ENCODE results near the gene TNIP2.
A peak's percentile ranks its signal among the peaks of the same experiment; 100 is the strongest.

Gene TNIP2

DNA sequence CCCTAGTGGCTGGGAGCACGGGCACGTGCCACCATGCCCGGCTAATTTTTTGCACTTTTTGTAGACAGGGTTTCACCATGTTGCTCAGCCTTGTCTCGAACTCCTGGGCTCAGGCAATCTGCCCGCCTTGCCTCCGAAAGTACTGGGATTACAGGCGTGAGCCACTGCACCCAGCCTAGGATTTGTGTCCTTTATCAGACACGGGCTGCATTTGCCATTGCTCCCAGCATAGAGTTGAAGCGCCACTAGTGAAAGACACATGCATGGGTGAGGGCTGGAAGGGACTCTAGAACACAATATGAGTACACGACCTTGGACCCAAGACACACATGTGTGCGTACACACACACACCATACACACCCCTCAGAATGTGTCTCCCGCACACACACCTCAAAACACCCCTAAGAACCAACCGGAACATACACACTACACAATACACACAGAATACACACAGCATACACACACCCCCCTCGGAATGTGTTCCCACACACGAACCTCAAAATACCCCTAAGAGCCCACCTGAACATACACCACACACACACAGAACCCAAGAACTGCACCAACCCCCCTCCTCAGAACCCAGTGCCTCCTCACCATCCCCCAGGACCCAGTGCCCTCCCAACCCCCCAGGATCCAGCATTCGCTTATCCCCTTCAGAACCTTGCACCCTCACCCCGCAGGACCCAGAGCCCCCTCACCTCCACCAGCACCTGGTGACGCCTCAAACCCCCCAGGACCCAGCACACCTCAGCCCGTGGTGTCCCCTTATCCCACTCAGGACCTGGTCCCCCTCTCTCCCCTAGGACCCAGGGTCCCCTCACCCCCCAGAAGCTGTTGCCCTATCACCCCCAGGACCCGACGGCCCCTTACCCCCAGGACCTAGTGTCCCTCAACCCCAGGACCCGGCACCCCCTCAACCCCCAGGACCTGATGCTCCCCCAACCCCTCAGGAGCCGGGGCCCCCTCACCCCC is 1.0 kb downstream of the TNIP2 start:
- Histone ChIP-seq H3K9me3 (ENCODE audit: control insufficient read depth, insufficient read depth, low read depth, low read length) (no peaks in the 10 kb centered on the region), H3K4me1 (ENCODE audit: control insufficient read depth, insufficient read depth, low read length) (no peaks in the 10 kb centered on the region), H3K36me3 (ENCODE audit: control insufficient read depth in 2 of 2, insufficient read depth in 1 of 2, low read length in 2 of 2) (peaks cover 0 to 11% of the 10 kb centered on the region in 2 experiments; a peak in 1 of 3 replicates), H3K4me3 (ENCODE audit: low read depth, low read length) (peak overlapping the region; percentile 64), H3K27ac (ENCODE audit: extremely low read depth, low read depth, low read length) (no peak overlapping the region; the same call in 1 of the 2 replicates)
- ChIA-PET POLR2A (interaction anchor here (1.1 kb wide), 1 partner anchor 17 kb away, joined by 3 read pairs; no protein-coding TSS in a partner anchor), CTCF (interaction anchor here (0.6 to 1.1 kb wide), 4 partner anchors 9 to 199 kb away, joined by 3 to 4 read pairs (median 3); no protein-coding TSS in a partner anchor)
- no peak for TF ChIP-seq ZNF155 (tag by site-specific recombination; IDR thresholded peaks at IDR 0.05)
- no peak for TF ChIP-seq ZNF660 (tag by site-specific recombination; IDR thresholded peaks at IDR 0.05)
- TF ChIP-seq, protein P1, sequence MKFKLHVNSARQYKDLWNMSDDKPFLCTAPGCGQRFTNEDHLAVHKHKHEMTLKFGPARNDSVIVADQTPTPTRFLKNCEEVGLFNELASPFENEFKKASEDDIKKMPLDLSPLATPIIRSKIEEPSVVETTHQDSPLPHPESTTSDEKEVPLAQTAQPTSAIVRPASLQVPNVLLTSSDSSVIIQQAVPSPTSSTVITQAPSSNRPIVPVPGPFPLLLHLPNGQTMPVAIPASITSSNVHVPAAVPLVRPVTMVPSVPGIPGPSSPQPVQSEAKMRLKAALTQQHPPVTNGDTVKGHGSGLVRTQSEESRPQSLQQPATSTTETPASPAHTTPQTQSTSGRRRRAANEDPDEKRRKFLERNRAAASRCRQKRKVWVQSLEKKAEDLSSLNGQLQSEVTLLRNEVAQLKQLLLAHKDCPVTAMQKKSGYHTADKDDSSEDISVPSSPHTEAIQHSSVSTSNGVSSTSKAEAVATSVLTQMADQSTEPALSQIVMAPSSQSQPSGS (tag by site-specific recombination; IDR thresholded peaks at IDR 0.05; ENCODE audit: low read depth) = no peak
- TF ChIP-seq, protein P2, sequence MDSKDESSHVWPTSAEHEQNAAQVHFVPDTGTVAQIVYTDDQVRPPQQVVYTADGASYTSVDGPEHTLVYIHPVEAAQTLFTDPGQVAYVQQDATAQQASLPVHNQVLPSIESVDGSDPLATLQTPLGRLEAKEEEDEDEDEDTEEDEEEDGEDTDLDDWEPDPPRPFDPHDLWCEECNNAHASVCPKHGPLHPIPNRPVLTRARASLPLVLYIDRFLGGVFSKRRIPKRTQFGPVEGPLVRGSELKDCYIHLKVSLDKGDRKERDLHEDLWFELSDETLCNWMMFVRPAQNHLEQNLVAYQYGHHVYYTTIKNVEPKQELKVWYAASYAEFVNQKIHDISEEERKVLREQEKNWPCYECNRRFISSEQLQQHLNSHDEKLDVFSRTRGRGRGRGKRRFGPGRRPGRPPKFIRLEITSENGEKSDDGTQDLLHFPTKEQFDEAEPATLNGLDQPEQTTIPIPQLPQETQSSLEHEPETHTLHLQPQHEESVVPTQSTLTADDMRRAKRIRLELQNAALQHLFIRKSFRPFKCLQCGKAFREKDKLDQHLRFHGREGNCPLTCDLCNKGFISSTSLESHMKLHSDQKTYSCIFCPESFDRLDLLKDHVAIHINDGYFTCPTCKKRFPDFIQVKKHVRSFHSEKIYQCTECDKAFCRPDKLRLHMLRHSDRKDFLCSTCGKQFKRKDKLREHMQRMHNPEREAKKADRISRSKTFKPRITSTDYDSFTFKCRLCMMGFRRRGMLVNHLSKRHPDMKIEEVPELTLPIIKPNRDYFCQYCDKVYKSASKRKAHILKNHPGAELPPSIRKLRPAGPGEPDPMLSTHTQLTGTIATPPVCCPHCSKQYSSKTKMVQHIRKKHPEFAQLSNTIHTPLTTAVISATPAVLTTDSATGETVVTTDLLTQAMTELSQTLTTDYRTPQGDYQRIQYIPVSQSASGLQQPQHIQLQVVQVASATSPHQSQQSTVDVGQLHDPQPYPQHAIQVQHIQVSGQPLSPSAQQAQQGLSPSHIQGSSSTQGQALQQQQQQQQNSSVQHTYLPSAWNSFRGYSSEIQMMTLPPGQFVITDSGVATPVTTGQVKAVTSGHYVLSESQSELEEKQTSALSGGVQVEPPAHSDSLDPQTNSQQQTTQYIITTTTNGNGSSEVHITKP (tag by site-specific recombination; IDR thresholded peaks at IDR 0.05) = no peak
- TF ChIP-seq, protein P3, sequence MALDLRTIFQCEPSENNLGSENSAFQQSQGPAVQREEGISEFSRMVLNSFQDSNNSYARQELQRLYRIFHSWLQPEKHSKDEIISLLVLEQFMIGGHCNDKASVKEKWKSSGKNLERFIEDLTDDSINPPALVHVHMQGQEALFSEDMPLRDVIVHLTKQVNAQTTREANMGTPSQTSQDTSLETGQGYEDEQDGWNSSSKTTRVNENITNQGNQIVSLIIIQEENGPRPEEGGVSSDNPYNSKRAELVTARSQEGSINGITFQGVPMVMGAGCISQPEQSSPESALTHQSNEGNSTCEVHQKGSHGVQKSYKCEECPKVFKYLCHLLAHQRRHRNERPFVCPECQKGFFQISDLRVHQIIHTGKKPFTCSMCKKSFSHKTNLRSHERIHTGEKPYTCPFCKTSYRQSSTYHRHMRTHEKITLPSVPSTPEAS (tag by site-specific recombination; IDR thresholded peaks at IDR 0.05) = peak; percentile 22; the same call in 1 of the 2 replicates
- TF ChIP-seq KLF1 (tag by site-specific recombination; IDR thresholded peaks at IDR 0.05) = 0 out of 2 replicates have a peak, but pooled peaks have one; percentile 10
- TF ChIP-seq, protein P4, sequence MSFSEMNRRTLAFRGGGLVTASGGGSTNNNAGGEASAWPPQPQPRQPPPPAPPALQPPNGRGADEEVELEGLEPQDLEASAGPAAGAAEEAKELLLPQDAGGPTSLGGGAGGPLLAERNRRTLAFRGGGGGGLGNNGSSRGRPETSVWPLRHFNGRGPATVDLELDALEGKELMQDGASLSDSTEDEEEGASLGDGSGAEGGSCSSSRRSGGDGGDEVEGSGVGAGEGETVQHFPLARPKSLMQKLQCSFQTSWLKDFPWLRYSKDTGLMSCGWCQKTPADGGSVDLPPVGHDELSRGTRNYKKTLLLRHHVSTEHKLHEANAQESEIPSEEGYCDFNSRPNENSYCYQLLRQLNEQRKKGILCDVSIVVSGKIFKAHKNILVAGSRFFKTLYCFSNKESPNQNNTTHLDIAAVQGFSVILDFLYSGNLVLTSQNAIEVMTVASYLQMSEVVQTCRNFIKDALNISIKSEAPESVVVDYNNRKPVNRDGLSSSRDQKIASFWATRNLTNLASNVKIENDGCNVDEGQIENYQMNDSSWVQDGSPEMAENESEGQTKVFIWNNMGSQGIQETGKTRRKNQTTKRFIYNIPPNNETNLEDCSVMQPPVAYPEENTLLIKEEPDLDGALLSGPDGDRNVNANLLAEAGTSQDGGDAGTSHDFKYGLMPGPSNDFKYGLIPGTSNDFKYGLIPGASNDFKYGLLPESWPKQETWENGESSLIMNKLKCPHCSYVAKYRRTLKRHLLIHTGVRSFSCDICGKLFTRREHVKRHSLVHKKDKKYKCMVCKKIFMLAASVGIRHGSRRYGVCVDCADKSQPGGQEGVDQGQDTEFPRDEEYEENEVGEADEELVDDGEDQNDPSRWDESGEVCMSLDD (tag by site-specific recombination; IDR thresholded peaks at IDR 0.05) = peak; percentile 35; the same call in 1 of the 2 replicates
- peak; percentile 37; the same call in 1 of the 2 replicates for TF ChIP-seq KLF9 (tag by site-specific recombination; IDR thresholded peaks at IDR 0.05; ENCODE audit: low read depth)
- TF ChIP-seq GLIS2 (tag by site-specific recombination; IDR thresholded peaks at IDR 0.05) = peak; percentile 33; the same call in 1 of the 2 replicates
- TF ChIP-seq KLF7 (tag by site-specific recombination; IDR thresholded peaks at IDR 0.05; ENCODE audit: borderline replicate concordance) = no peak
- TF ChIP-seq ZNF521 (tag by site-specific recombination; IDR thresholded peaks at IDR 0.05) = no peak
- TF ChIP-seq ZBTB7A (tag by site-specific recombination; IDR thresholded peaks at IDR 0.05; ENCODE audit: low read depth) = 0 out of 2 replicates have a peak, but pooled peaks have one; percentile 15

DNA sequence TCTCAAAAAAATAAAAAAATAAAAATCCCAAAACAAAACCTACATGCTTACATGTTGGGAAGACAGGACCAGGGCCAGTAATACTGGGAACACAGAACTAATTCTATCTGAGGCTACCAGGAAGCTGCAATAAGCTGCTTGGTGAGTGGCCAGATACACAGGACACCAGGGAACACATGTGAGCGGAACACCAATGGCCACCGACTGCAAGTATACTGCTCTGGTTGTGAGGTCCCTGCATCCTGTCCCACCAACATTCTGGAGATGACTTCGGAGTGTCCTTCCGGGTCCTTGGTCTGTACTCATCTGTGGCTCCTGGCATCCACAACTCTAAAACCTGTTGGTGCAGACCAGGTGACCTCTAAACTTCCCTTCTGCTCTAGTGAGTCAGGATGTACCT is 2.7 kb downstream of the TNIP2 start:
- POLR2A ChIA-PET = no interaction called here
- Histone ChIP-seq H3K4me1 (ENCODE audit: control insufficient read depth, insufficient read depth, low read length) (no peaks in the 10 kb centered on the region), H3K36me3 (ENCODE audit: control insufficient read depth in 2 of 2, insufficient read depth in 1 of 2, low read length in 2 of 2) (peaks cover 0 to 11% of the 10 kb centered on the region in 2 experiments; a peak in 2 of 3 replicates), H3K27ac (ENCODE audit: extremely low read depth, low read depth, low read length) (no peak overlapping the region), H3K9me3 (ENCODE audit: control insufficient read depth, insufficient read depth, low read depth, low read length) (no peaks in the 10 kb centered on the region), H3K4me3 (ENCODE audit: low read depth, low read length) (no peak overlapping the region)
- CTCF ChIA-PET = no interaction called here
- TF ChIP-seq, protein P5, sequence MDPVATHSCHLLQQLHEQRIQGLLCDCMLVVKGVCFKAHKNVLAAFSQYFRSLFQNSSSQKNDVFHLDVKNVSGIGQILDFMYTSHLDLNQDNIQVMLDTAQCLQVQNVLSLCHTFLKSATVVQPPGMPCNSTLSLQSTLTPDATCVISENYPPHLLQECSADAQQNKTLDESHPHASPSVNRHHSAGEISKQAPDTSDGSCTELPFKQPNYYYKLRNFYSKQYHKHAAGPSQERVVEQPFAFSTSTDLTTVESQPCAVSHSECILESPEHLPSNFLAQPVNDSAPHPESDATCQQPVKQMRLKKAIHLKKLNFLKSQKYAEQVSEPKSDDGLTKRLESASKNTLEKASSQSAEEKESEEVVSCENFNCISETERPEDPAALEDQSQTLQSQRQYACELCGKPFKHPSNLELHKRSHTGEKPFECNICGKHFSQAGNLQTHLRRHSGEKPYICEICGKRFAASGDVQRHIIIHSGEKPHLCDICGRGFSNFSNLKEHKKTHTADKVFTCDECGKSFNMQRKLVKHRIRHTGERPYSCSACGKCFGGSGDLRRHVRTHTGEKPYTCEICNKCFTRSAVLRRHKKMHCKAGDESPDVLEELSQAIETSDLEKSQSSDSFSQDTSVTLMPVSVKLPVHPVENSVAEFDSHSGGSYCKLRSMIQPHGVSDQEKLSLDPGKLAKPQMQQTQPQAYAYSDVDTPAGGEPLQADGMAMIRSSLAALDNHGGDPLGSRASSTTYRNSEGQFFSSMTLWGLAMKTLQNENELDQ (tag by site-specific recombination; IDR thresholded peaks at IDR 0.05; ENCODE audit: low read depth) = no peak
- peak; percentile 84 for TF ChIP-seq ZNF157 (tag by site-specific recombination; IDR thresholded peaks at IDR 0.05)
